NCI-H146 (cell line): ENCODE measurements around the gene FERMT3.

Experiments used
- DNase-seq: peaks from one replicate; lab custom pipeline; 2025; lab: John Stamatoyannopoulos, UW

FERMT3 gene

GRCh38 chr11:64249563-64250414 is 43.3 kb downstream of the FERMT3 start:
- DNase-seq: no peak

DNA sequence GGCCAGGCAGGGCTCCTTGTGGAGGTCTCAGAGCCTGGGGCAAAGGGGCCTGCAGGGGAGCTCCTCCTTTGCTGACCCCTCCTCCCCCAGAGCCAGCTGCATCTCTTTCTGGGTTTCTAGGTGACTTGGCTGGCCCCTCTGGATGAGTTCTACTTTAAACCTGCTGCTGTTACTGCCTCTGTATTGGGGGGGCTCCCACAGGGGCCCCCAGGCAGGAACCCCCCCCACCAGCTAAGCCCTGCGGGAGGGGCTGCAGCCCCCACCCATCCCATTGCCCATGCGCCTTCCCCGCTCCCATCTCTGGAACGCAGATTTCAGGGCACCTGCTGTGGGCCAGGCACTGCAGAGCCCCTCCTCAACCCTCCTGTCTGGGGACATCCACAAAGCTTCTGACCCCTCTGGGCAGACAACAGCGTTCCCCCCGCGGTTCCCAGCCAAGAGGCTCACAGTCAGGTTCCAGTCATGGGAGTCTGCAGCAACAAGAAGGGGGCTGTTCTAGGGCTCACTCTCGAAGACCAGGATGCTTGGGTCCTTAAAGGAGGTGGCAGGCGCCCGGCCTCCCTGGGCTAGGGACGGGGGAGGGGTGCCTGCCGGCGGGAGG is 44.0 kb downstream of the FERMT3 start:
- DNase-seq: no peak

GRCh38 chr11:64251016-64251752 is 44.7 kb downstream of the FERMT3 start, which contains the start of gene PLCB3:
Gene PLCB3, plus strand, starts transcription at chr11:64251530. Its CDS starts 120 bp downstream, at chr11:64251650.
- peak; percentile 63 for DNase-seq

GRCh38 chr11:64251753-64252002 is 45.2 kb downstream of the FERMT3 start:
- DNase-seq: peak; percentile 30

DNA sequence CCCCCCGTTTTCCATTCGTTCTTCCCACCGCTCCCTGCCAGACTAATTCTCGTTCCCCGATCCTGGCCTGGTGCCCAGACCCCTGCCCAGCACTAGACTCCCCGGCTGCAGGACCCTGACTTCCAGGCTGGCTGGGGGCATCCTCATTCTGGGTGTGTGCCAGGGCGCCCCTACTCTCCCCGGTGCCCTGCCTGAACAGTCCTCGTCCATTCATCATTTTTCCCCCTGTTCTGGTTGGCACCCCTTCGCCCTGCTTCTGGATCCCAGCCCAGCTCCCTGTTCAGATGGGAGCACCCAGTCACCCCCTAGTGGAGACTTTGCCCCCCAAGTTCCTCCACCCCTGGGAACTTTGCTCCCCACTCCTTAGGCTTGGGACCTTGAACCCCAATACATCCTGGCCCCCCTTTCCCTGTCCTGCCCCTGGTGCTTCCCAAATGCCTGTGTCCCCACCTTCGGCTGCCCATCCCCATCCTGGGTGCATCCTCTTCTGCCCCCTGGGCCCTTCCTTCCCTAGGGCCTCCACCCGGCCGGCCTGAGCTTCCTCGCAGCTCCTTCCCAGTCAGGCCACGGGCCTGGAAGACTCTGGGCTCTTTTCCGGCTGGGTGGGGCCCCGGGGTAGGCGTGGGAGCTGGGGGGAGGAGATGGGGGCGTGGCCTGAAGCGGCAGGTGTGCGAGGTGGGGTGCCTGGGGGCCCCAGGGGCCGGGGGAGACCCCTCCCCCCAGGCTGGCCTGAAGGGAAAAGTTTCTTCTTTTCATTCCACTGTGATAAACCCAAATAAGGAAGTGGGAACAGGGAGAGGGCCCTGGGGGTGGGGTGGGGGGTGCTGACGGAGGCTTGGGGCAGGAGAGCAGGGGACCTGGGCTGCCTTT is 45.7 kb downstream of the FERMT3 start:
- peak; percentile 64 for DNase-seq

GRCh38 chr11:64253043-64253442 is 46.5 kb downstream of the FERMT3 start:
- DNase-seq: no peak

DNA sequence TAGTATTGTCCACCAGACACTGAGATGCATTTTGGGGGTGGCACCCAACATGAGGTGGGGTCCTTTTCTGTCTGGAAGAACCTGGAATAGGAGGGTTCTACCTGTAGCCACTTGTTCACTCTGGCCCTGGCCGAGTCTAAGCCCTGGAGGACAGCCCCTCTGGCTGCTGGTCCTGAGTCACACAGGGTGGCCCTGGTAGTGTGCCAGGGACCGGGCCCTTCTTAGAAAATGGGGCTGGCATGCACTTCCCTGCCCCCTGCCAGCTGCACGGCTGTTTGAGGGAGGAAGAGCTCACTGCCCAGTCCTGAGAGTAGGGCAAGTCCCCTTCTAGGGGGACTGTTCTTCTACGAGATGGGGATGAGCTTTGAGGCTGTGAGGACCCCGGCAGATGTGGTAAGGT is 47.0 kb downstream of the FERMT3 start:
- DNase-seq: no peak

- no peak for DNase-seq
Measured at GRCh38 chr11:64254326-64254725, 47.8 kb downstream of the FERMT3 start.

GRCh38 chr11:64255135-64256128 is 48.9 kb downstream of the FERMT3 start:
- DNase-seq: no peak

- DNase-seq: no peak
Measured at GRCh38 chr11:64256300-64256699, 49.8 kb downstream of the FERMT3 start.

- DNase-seq: no peak
Measured at GRCh38 chr11:64258356-64258755, 51.8 kb downstream of the FERMT3 start.

DNA sequence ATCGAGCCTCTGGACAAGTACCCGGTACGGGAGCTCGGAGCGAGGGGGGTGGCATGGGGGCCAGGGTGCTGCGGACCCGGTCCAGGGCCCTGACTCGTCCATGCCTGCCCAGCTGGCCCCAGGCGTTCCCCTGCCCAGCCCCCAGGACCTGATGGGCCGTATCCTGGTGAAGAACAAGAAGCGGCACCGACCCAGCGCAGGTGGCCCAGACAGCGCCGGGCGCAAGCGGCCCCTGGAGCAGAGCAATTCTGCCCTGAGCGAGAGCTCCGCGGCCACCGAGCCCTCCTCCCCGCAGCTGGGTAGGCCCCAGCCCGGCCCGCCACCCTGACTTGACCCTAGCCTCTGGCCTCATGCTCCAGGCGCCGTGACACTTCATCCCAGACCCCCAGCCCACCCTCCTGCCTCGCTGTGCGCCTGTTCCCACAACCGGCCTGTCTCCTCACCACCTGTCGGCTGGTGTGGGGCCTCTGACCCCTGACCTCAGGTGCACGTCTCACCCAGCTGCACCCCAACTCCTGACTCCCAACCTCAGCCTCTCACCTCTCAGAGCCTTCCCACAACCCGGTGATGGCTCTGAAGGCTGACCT is 52.5 kb downstream of the FERMT3 start:
- no peak for DNase-seq

DNA sequence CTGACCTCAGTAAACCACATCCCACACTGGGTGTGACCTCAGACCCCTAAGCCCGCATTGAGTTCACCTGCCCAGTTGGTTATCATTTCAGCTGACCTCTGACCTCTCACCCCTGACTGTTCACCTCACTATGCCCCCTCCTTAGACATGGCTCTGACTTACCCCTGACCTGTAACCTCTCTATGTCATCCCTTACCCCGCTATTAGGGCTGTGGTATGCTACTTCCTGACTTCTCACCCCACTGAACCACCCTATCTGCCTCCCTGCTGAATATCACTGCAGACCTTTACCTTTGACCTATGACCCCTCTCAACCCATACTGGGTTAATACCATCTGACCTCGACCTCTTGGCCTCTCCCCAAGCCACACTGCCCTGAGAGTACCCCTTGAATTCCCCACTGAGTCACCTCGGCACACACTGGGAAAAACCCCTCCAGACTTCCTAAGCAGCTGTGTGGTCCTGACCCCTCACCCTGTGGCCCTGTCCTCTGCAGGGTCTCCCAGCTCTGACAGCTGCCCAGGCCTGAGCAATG is 53.1 kb downstream of the FERMT3 start:
- no peak for DNase-seq

- no peak for DNase-seq
Measured at GRCh38 chr11:64260147-64260708, 53.7 kb downstream of the FERMT3 start.

- no peak for DNase-seq
Measured at GRCh38 chr11:64261556-64262080, 55.1 kb downstream of the FERMT3 start.

DNA sequence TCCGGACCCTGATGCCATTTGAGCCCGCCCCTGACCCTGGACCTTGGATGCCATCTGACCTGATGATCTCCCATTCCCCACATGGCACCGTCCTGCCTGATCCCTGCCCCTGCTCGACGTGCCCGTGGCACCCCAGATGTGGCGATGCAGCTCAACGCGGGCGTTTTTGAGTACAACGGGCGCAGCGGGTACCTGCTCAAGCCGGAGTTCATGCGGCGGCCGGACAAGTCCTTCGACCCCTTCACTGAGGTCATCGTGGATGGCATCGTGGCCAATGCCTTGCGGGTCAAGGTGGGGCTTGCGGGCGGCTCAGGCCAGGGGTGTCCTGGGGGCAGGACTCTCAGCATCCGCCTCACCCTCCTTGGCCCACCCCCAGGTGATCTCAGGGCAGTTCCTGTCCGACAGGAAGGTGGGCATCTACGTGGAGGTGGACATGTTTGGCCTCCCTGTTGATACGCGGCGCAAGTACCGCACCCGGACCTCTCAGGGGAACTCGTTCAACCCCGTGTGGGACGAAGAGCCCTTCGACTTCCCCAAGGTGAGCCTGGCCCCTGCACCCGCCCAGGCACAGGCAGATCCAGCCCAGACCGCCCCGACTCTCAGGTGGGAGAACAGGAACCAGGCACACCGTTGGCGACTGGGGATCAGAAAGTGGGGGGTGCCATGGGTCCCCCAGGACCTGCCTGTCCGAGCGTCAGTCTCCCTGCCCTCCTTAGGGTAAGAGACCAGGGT is 55.9 kb downstream of the FERMT3 start:
- DNase-seq: no peak

GRCh38 chr11:64263021-64263946 is 56.8 kb downstream of the FERMT3 start:
- DNase-seq: no peak

- no peak for DNase-seq
Measured at GRCh38 chr11:64263947-64264317, 57.4 kb downstream of the FERMT3 start.
